Retinal pigment epithelial cell (primary cell): Measurements from ENCODE around the gene DIMT1.

Source experiments
- DNase-seq: peaks from one replicate; pipeline ENCODE4 v3.0.0-alpha.2; 2010; ENCODE audit warnings: low read depth
- H3K4me3 ChIP-seq: 2 replicates; pipeline ENCODE4 v1.5.1; 2011; ENCODE audit warnings: mild to moderate bottlenecking, low read length, control low read depth, moderate library complexity
- TF ChIP-seq, protein P1 (sequence below): conservative IDR thresholded peaks from 2 replicates; pipeline ENCODE4 v1.5.1; 2011; ENCODE audit warnings: low read depth, low read length, control low read depth, inconsistent platforms

The DIMT1 gene

GRCh38 chr5:62403411-62404250, at the start of gene DIMT1:
Gene DIMT1 (minus strand): TSS chr5:62403905. CDS start chr5:62403772, 133 bp downstream.
- TF ChIP-seq, protein P1, sequence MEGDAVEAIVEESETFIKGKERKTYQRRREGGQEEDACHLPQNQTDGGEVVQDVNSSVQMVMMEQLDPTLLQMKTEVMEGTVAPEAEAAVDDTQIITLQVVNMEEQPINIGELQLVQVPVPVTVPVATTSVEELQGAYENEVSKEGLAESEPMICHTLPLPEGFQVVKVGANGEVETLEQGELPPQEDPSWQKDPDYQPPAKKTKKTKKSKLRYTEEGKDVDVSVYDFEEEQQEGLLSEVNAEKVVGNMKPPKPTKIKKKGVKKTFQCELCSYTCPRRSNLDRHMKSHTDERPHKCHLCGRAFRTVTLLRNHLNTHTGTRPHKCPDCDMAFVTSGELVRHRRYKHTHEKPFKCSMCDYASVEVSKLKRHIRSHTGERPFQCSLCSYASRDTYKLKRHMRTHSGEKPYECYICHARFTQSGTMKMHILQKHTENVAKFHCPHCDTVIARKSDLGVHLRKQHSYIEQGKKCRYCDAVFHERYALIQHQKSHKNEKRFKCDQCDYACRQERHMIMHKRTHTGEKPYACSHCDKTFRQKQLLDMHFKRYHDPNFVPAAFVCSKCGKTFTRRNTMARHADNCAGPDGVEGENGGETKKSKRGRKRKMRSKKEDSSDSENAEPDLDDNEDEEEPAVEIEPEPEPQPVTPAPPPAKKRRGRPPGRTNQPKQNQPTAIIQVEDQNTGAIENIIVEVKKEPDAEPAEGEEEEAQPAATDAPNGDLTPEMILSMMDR, result no peak
- peak within 1 kb of the TSS; percentile 87 for H3K4me3 ChIP-seq
- DNase-seq, result peak; percentile 97

GRCh38 chr5:62450259-62450658, 46.6 kb upstream of the DIMT1 start:
- TF ChIP-seq, protein P1, result no peak
- no peak for DNase-seq
- no peak overlapping the region for H3K4me3 ChIP-seq

DNA sequence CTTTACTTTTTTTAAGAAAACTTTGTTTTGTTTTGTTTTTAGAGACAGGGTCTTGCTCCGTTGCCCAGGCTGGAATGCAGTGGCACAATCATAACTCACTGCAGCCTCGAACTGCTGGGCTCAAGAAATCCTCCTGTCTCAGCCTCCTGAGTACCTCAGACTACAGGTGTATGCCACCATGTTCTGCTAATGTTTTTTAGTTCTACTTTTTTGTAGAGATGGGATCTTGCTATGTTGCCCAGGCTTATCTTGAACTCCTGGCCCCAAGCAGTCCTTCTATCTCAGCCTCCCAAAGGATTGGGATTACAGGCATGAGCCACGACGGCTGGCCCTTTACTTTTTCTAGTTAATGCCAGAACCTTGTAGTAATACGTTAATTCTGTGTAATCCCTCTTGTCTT, 44.8 kb upstream of the DIMT1 start:
- no peak overlapping the region for H3K4me3 ChIP-seq
- TF ChIP-seq, protein P1, result no peak
- DNase-seq, result no peak

- TF ChIP-seq, protein P1, result no peak
- no peak for DNase-seq
These were observed 28.9 kb upstream of the DIMT1 start for GRCh38 chr5:62432621-62433064.

DNA sequence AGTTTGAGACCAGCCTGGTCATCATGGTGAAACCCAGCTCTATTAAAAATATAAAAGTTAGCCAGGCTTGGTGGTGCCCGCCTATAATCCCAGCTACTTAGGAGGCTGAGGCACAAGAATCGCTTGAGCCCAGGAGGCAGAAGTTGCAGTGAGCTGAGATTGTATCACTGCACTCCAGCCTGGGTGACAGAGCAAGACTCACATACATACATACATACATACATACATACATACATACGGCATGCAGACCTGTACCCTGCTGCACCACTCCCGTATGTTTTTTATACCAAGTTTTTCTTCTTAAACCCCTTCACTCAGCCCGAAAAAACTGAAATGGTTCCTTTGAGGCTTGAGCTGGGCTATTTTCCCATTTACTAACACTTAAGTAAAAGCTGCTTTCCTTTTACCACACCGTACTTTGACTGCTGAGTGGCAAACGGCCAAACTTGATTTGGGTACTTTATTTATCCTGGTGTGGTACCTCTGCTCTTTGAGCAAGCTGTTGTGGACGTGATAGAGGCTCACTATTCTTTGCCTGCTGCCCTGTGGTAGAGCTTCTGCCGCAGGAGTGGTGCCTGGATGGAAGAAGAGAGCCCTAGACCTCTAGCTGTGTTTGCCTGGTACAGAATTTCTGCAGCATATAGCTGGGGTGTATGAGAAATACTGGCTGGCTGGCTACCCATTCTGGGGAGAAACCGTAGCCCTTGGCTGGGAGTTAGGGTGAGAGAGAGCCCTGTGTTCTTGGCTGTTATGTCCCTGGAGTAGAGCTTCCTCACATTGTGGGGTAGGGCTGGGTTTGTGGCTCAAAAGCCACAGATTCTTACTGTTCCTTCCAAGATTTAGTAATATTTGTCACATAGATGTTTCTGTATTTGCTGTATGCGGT, 28.3 kb upstream of the DIMT1 start:
- DNase-seq, result no peak
- TF ChIP-seq, protein P1, result no peak

More at GRCh38 chr5:62432621-62433064, 28.9 kb upstream of the DIMT1 start:
- H3K4me3 ChIP-seq, result no peak overlapping the region

DNA sequence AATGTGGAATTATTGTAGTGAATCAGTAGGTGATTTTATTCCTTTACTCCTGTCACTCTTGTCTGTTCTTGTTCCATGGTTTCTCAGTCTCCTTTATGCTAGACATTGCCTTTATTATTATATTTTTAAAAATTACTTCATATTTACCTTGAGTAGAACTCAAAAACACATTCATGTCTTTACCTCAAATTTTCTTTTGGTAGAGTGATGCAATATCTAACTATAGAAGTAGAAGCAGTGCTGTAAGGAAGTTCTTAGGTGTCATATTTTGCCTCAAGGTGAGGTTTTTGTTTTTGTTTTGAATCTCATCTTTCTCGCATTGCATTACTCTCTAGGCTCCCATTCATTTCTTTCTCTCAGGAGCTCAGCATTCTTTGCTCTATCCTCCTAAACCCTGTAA, 21.1 kb upstream of the DIMT1 start:
- DNase-seq, result no peak
- no peak overlapping the region for H3K4me3 ChIP-seq
- TF ChIP-seq, protein P1, result no peak

More for the DNA sequence above, 28.3 kb upstream of the DIMT1 start:
- no peak overlapping the region for H3K4me3 ChIP-seq
